Dermis blood vessel endothelial cell (primary cell): ENCODE data around the gene FYCO1. TPM values are rescaled to one million over a fixed set of nuclear protein-coding genes. Genes with fewer than 3 reads are reported as not detected.
A peak's percentile ranks its signal among the peaks of the same experiment; 100 is the strongest.
"Not testable (repeated sequence)": the region's sequence is repeated elsewhere in the genome, so short reads cannot be mapped to it uniquely, and the experiment has no call there.

Experiments
- DNase-seq: peaks from one replicate; pipeline ENCODE4 v3.0.0; 2010
- total RNA-seq: library from RNA; depleted of rRNA; stranded (reverse); fragments of >200 nt; gene quantifications from 2 replicates; pipeline ENCODE4 v1.2.3, GENCODE V29; 2014

The FYCO1 gene
- total RNA-seq, 1 donor from 2014 or later = 14.5 TPM

- DNase-seq = no peak
These were observed 12.4 kb upstream of the FYCO1 start for GRCh38 chr3:46008058-46008457.

- DNase-seq = no peak
These were observed 11.7 kb upstream of the FYCO1 start for GRCh38 chr3:46007280-46007679.

- no peak for DNase-seq
These were observed 10.8 kb upstream of the FYCO1 start for GRCh38 chr3:46006238-46007032.

GRCh38 chr3:46003706-46004105, 8.1 kb upstream of the FYCO1 start:
- not testable (repeated sequence) for DNase-seq

DNA sequence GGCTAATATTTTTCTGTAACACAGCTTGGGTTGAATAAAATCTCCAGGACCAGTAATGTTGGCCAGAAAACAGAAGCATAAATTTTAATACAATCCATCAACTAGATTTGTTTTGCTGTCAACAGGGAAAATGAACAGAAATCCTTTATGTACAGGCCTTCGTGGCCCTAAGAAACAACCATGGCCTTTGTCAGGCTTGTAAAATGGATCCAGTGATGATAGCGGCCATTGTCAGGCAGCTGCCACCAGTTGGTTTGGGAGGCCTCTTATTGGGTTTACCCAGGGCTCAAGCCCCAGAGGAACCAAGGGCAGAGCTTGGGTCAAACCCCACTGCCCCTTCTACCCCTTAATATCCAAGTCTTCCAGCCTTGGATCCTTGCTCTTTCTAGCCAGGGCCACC, 5.6 kb upstream of the FYCO1 start:
- DNase-seq = no peak

- DNase-seq = no peak
These were observed 2.3 kb upstream of the FYCO1 start for GRCh38 chr3:45997942-45998341.

- not testable (repeated sequence) for DNase-seq
These were observed 1.9 kb upstream of the FYCO1 start for GRCh38 chr3:45997499-45997898.

DNA sequence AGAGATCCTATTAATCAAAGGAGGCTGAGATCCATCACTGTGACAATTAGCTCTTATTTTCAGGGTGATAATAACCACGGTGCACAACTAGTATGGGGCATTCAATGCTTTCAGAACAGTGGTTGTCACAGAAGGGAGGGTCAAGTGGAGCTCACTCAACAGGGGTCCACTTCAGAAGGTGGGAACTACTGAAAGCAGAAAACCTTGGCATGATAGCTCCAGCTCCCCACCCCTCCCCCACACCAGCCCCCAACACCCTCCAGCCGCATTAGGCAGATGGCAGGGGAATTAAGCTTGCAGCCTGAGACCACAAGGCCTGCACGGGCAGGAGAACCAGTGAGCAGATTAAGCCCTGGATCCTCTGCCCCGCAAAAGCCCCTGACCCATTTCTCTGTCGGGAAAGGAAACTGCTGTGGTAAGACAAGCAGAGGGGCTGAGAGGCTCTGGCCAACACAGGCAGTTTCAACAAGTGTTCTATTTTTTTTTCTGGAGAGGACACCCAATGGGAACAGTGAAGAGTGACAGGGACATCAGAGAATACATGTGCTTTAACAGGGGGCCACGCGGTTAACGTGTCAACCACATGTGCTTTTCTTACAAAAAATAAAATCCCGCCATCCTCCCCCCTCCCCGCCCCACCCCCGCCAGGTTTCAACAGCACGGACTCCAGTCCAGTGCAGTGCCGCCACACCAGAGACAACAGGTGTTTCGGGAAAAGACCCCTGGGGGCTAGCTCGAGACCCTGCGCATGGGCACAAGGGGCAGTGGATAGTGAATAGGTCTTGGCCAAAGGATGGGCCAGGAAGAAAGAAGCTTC, 997 bp downstream of the FYCO1 start:
- no peak for DNase-seq

GRCh38 chr3:45993421-45994027, 2.1 kb downstream of the FYCO1 start:
- no peak for DNase-seq

- DNase-seq = no peak
These were observed 2.8 kb downstream of the FYCO1 start for GRCh38 chr3:45992821-45993221.

DNA sequence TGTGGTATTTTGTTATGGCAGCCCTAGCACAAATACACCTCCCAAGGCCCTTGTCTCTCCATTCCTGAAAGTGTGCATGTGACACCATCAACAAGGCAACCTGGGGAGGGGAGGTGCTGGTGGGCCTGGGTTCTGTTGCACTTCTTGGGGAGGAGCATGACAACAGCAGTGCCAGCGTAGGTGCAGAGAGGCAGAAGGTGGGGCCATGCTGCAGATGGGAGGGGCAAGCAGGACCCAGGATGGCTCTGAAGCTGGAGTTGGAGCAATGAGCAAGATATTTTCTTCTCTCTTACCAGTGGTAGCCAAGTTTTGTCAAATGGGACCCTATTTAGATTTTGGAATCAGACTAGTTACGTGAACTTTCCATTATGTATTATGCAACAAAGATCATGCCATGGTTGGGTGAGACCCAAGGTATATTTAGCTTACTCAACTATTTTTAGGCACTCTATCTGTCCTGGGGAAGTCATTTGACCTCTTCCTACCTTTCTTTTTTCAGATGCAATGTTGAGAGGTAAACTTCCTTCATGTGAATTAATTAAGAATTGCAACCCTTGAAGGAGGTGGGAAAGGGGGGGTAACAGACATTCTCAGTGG, 3.4 kb downstream of the FYCO1 start:
- no peak for DNase-seq

GRCh38 chr3:45991341-45991740, 4.3 kb downstream of the FYCO1 start:
- no peak for DNase-seq

GRCh38 chr3:45990181-45990580, 5.4 kb downstream of the FYCO1 start:
- no peak for DNase-seq

- peak; percentile 78 for DNase-seq
These were observed 6.8 kb downstream of the FYCO1 start for GRCh38 chr3:45988804-45989203.

DNA sequence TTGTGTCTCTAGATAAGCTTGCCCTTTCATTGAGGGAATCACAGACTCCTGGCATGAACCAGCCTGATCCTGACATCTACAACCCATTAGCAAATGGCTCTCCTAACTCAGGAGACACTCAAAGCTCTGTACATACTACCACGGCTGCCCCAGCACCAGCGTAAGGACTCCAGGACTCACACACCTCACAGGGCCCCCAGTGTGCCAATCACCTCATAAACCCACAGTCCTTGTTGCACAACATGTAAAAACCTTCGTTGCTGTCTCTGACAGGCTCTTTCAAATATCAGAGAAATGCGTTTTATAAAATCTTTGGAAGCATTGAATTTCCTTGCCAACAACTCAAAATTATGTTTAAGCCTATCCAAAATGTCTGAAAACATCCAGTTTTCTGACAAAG, 7.3 kb downstream of the FYCO1 start:
- DNase-seq = no peak

GRCh38 chr3:45987368-45988291, 8.0 kb downstream of the FYCO1 start:
- peak; percentile 92 for DNase-seq

DNA sequence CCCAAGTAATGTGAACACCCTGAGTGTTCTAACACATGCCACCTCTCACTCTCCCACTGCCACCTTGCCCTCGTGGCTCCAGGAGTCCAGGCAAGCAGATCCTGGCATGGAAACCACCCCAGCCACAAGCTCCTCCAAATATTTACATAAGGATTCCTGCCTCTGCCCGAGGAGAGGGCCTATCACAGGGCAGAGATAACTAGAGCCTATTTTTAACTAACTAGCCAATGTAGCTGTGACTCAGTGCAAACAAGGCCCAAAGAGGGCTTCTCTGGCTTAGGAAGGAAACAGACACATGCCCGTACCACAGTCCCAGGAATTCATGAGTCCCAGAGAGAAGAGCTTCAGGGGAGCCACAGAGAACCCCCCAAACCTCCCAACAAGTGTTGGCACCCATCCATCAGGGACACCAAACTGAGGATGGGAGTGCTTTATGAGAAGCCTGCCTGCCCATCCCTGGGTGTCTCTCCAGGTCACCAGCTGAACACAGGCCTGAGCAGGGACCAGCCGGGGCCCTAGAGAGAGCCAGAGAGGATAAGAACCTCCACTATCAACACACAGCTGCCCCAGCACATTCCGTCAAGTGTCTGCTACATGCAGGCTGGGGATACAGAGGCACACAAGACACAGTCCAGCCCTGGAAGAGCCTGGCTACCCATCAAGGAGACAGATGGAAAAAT, 9.2 kb downstream of the FYCO1 start:
- peak; percentile 66 for DNase-seq

DNA sequence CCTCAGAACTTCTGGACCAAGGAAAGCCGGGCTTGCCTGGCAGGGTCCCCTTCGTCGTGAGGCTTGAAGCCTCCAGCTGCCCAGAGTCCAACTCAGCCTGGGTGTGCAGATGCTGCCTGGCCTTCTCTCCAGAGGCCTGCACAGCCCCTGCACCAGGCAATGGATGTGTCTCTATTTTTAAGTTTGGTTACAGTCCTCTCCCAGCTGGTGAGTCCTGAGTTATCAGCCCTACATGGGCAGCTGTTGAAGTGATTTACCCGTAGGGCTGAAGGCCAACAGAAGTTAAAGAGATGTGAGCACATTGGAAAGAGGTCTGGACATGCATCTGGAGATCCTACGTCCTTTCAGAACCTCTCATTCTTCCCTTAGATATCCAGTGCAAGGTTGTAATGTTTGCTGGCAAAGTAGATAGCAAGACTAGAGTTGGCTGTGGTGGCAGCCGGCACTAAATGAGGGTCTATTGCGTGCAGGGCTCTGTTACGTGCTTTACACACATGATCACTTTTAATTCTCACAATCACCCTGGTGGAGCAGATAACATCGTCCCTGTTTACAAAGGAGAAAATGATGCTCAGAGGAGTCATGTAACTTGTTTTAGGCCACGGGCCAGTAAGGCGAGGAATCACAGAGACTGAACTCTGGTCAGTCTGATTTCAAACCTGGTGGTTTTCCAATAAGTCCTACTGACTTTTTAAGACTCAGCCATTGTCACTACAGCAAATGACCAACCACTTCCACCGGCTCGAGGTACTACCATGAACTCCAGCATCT, 9.9 kb downstream of the FYCO1 start:
- no peak for DNase-seq

GRCh38 chr3:45984331-45985312, 11.0 kb downstream of the FYCO1 start:
- no peak for DNase-seq
